Thoracic aorta (tissue), 2 donors: Measurements from ENCODE around the gene B3GALT2. TPM values are rescaled to one million over a fixed set of nuclear protein-coding genes. Genes with fewer than 3 reads are reported as not detected.

ENCODE experiments used
- ATAC-seq: fragments of 150-250 bp; one replicate; pipeline ENCODE4 v1.8.0; 2017; ENCODE audit warnings: low read depth; ENCODE audit not compliant: insufficient number of reproducible peaks, low FRiP score
- DNase-seq: peaks from one replicate; pipeline ENCODE4 v3.0.0-alpha.2; 2020; ENCODE audit warnings: low spot score
- H3K27ac ChIP-seq, 2 donors: fragments of 200-600 bp; sonication (generic); 1 replicate in 1 of 2; 2 replicates in 1 of 2; pipeline ENCODE4 v1.5.1; 2016; ENCODE audit warnings: mild to moderate bottlenecking in 2 of 2, moderate library complexity in 2 of 2
- H3K27me3 ChIP-seq: fragments of 200-600 bp; sonication (generic); replicated peaks from 2 replicates; pipeline ENCODE4 v1.6.0; 2016; ENCODE audit warnings: mild to moderate bottlenecking; ENCODE audit not compliant: insufficient read depth
- H3K36me3 ChIP-seq: fragments of 200-600 bp; sonication (generic); one replicate; pipeline ENCODE4 v1.5.1; 2016
- H3K4me1 ChIP-seq, 2 donors: fragments of 200-600 bp; sonication (generic); 1 replicate in 1 of 2; 2 replicates in 1 of 2; pipeline versions ENCODE4 v1.5.1 to v1.6.0; 2016; ENCODE audit warnings: low read depth in 2 of 2, mild to moderate bottlenecking in 1 of 2; ENCODE audit not compliant: control insufficient read depth in 1 of 2
- H3K4me3 ChIP-seq: fragments of 200-600 bp; sonication (generic); 2 replicates; pipeline ENCODE4 v1.5.1; 2016; ENCODE audit warnings: mild to moderate bottlenecking
- H3K9me3 ChIP-seq: fragments of 200-600 bp; sonication (generic); 2 replicates; pipeline ENCODE4 v1.5.1; 2016
- total RNA-seq, 2 donors: library from RNA; depleted of rRNA; stranded (reverse); fragments of >200 nt; gene quantifications; one replicate each; pipeline versions ENCODE4 v1.1.0 to v1.2.3, GENCODE V29; 2016
- TF ChIP-seq, protein P1 (sequence below): fragments of 200-600 bp; sonication (generic); IDR thresholded peaks from one replicate; pipeline ENCODE4 v1.5.1; 2019; ENCODE audit warnings: antibody characterized with exemption

B3GALT2 gene
- total RNA-seq, 2 donors from 2014 or later: 0.21 to 0.27 TPM

DNA sequence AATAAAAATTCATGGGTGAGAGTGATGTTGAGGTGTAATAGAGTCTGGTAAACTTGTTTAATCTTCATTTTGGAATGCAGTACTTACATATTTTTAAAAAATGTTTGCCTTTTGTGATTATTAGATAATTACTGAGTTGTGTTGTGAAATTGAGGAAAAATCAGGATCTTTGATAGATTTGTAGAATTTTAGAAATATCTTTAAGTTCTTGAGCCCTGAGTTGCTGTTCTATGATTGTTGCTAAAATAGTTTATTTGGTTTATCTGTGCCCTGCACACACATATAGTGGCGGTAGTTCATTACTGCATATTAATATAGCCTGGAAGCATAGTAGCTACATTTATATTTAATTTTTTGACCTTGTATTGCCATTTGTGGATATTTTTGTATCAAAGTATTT lies 1.6 kb downstream of the B3GALT2 start:
- no peak overlapping the region for H3K27ac ChIP-seq
- peaks cover 49 to 74% of the 10 kb centered on the region in 2 donors for H3K4me1 ChIP-seq
- TF ChIP-seq, protein P1, sequence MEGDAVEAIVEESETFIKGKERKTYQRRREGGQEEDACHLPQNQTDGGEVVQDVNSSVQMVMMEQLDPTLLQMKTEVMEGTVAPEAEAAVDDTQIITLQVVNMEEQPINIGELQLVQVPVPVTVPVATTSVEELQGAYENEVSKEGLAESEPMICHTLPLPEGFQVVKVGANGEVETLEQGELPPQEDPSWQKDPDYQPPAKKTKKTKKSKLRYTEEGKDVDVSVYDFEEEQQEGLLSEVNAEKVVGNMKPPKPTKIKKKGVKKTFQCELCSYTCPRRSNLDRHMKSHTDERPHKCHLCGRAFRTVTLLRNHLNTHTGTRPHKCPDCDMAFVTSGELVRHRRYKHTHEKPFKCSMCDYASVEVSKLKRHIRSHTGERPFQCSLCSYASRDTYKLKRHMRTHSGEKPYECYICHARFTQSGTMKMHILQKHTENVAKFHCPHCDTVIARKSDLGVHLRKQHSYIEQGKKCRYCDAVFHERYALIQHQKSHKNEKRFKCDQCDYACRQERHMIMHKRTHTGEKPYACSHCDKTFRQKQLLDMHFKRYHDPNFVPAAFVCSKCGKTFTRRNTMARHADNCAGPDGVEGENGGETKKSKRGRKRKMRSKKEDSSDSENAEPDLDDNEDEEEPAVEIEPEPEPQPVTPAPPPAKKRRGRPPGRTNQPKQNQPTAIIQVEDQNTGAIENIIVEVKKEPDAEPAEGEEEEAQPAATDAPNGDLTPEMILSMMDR: no peak
- no peaks in the 10 kb centered on the region for H3K27me3 ChIP-seq
- no peak for DNase-seq
- H3K9me3 ChIP-seq: no peaks in the 10 kb centered on the region
- no peak overlapping the region for H3K4me3 ChIP-seq
- no peak for ATAC-seq
- no peaks in the 10 kb centered on the region for H3K36me3 ChIP-seq

DNA sequence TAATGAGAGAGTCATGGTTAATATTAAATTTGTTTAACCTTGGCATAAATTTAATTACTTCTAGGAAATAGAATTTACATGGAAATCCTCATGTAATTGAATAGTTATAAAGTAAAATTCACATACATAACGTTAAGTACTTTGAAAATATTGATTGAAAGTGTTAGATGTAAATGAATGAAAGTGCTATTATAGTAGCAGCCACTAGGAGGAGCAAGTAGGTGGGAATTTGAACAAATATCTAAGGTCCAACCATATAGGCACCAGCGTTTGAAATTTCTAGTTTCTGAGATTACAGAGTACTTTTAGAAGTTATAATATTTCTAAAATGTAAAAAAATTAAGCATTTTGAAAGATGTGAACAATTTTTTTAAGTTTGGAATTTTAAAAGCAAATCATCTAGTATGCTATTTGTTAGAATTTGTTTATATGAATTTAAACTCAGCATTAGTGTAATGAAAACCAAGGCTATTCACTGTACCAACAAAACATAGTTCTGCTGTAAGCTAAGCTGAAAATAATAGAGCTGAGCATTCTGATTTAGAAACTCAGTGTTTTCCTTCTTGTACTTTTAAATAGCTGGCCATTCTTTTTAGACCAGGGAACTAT lies 3.3 kb downstream of the B3GALT2 start:
- ATAC-seq: no peak
- H3K27ac ChIP-seq: no peak overlapping the region
- H3K9me3 ChIP-seq: no peaks in the 10 kb centered on the region

DNA sequence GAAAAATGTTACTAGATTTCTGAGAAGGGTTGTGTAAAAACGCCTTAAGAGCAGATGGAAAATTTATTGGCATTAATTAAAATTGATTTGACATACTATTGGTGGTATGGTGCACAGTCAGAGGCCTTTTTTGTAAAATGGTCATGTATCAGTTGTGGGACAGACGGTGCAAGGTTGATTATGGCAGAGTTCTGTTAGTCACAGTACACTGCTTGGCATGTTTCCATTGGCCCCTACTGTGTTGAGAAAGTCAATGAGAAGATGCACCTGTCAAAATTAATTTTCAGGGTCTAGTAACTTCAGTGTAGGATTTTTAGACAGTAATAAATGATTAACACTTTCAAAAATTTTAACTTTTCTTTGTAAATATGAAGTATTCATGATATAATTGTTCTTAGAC lies 4.4 kb downstream of the B3GALT2 start:
- no peaks in the 10 kb centered on the region for H3K36me3 ChIP-seq
- ATAC-seq (no peak), DNase-seq (no peak)
- H3K27ac ChIP-seq: peak overlapping the region in 1 of 2 donors; percentile 6
- H3K4me3 ChIP-seq: no peak overlapping the region
- H3K4me1 ChIP-seq: peaks cover 31 to 46% of the 10 kb centered on the region in 2 donors
- no peaks in the 10 kb centered on the region for H3K27me3 ChIP-seq
- no peaks in the 10 kb centered on the region for H3K9me3 ChIP-seq
- TF ChIP-seq, protein P1: no peak

More for the DNA sequence above, 3.3 kb downstream of the B3GALT2 start:
- no peaks in the 10 kb centered on the region for H3K36me3 ChIP-seq
- peak overlapping the region; percentile 29 for H3K4me3 ChIP-seq
- peaks cover 42 to 57% of the 10 kb centered on the region in 2 donors for H3K4me1 ChIP-seq
- TF ChIP-seq, protein P1: peak; percentile 69
- H3K27me3 ChIP-seq: no peaks in the 10 kb centered on the region
- DNase-seq: no peak

DNA sequence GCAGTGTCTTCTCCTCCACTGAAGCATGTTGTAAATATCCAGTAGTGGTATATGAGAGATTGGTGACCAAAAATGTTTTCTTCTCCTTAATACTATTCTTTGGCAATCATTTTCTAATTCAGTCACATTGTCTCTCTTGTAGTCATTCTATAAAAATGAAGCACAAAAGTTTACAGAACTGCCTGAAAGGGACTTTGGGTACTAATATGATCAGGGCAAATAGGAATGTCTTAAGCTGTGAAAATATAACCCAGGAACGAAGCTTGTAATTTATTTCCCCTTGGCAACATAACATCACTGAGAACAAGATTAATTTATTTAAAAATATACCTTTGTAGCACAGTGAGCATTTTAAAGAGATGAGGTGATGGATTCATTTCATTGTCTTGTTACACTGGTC lies 4.9 kb downstream of the B3GALT2 start:
- no peak for DNase-seq
- no peak for ATAC-seq
- H3K27me3 ChIP-seq: no peaks in the 10 kb centered on the region
- H3K36me3 ChIP-seq: no peaks in the 10 kb centered on the region
- peaks cover 27 to 41% of the 10 kb centered on the region in 2 donors for H3K4me1 ChIP-seq
- H3K27ac ChIP-seq: peak overlapping the region; percentile 6
- H3K4me3 ChIP-seq: peak overlapping the region; percentile 29
- TF ChIP-seq, protein P1: no peak
- no peaks in the 10 kb centered on the region for H3K9me3 ChIP-seq

DNA sequence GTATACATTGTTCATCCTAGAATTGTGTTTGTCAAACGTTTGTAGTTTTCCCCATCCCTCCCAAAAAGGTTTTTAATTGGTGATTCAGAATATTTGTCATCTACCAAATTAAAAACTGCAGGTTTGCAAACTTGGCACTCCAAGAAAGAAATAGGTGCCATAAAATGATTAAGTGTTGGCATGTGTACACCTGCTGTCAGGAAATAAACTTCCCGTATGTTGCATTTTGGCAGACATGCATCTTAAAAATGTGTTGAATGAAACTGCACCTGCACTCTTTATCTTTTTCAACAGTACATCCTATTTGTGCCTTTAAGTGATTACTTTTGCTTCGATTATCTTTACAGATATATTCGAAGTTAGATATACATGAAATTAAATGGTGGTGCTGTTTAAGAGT lies 7.3 kb downstream of the B3GALT2 start:
- DNase-seq (no peak), ATAC-seq (no peak)
- TF ChIP-seq, protein P1: no peak
- H3K27ac ChIP-seq: no peak overlapping the region
- no peak overlapping the region for H3K4me3 ChIP-seq
- no peaks in the 10 kb centered on the region for H3K27me3 ChIP-seq
- H3K36me3 ChIP-seq: no peaks in the 10 kb centered on the region
- peaks cover 16 to 28% of the 10 kb centered on the region in 2 donors for H3K4me1 ChIP-seq
- no peaks in the 10 kb centered on the region for H3K9me3 ChIP-seq
